NCI-H1436 treated with DMSO at 0.1 percent for 48 hours (cell line): ENCODE measurements around the gene HTR4.
"Not testable (repeated sequence)": the region's sequence is repeated elsewhere in the genome, so short reads cannot be mapped to it uniquely, and the experiment has no call there.

Source experiments
- DNase-seq: peaks from one replicate; lab custom pipeline; 2025; lab: John Stamatoyannopoulos, UW

HTR4 gene

GRCh38 chr5:148474025-148474511, 180.3 kb downstream of the HTR4 start:
- DNase-seq = no peak

GRCh38 chr5:148471379-148471778, 182.9 kb downstream of the HTR4 start:
- DNase-seq = no peak

- no peak for DNase-seq
Measured at GRCh38 chr5:148469501-148469935, 184.8 kb downstream of the HTR4 start.

GRCh38 chr5:148468746-148469145, 185.6 kb downstream of the HTR4 start:
- not testable (repeated sequence) for DNase-seq

- no peak for DNase-seq
Measured at GRCh38 chr5:148467958-148468357, 186.4 kb downstream of the HTR4 start.

- no peak for DNase-seq
Measured at GRCh38 chr5:148466236-148466580, 188.1 kb downstream of the HTR4 start.

- DNase-seq = no peak
Measured at GRCh38 chr5:148465381-148466235, 188.7 kb downstream of the HTR4 start.

- DNase-seq = no peak
Measured at GRCh38 chr5:148459669-148460068, 194.7 kb downstream of the HTR4 start.

- no peak for DNase-seq
Measured at GRCh38 chr5:148458036-148458888, 196.1 kb downstream of the HTR4 start.

- DNase-seq = peak; percentile 99
Measured at GRCh38 chr5:148457183-148457620, 197.1 kb downstream of the HTR4 start.

- no peak for DNase-seq
Measured at GRCh38 chr5:148455185-148455584, 199.1 kb downstream of the HTR4 start.

- DNase-seq = no peak
Measured at GRCh38 chr5:148454576-148454975, 199.8 kb downstream of the HTR4 start.

- DNase-seq = no peak
Measured at GRCh38 chr5:148452499-148453193, 201.7 kb downstream of the HTR4 start.

GRCh38 chr5:148446611-148447010, 207.7 kb downstream of the HTR4 start:
- DNase-seq = no peak

GRCh38 chr5:148445578-148445977, 208.7 kb downstream of the HTR4 start:
- DNase-seq = no peak

- peak; percentile 61 for DNase-seq
Measured at GRCh38 chr5:148443998-148444397, 210.3 kb downstream of the HTR4 start.

GRCh38 chr5:148443241-148443640, 211.1 kb downstream of the HTR4 start:
- no peak for DNase-seq

GRCh38 chr5:148438933-148439332, 215.4 kb downstream of the HTR4 start:
- DNase-seq = no peak

GRCh38 chr5:148437249-148437648, 217.1 kb downstream of the HTR4 start:
- no peak for DNase-seq

- no peak for DNase-seq
Measured at GRCh38 chr5:148436029-148436428, 218.3 kb downstream of the HTR4 start.

- DNase-seq = no peak
Measured at GRCh38 chr5:148433826-148434225, 220.5 kb downstream of the HTR4 start.
